GOT3 (cell line): ENCODE results near the gene FRMD4A.
"Not testable (repeated sequence)": the region's sequence is repeated elsewhere in the genome, so short reads cannot be mapped to it uniquely, and the experiment has no call there.

Source experiments
- DNase-seq: peaks from one replicate; lab custom pipeline; 2025; ENCODE audit warnings: mixed read lengths; lab: John Stamatoyannopoulos, UW

Gene FRMD4A

GRCh38 chr10:14240253-14241189, 90.2 kb downstream of the FRMD4A start:
- DNase-seq: no peak

- DNase-seq: not testable (repeated sequence)
These were observed 92.1 kb downstream of the FRMD4A start for GRCh38 chr10:14238659-14239058.

GRCh38 chr10:14236341-14236740, 94.4 kb downstream of the FRMD4A start:
- DNase-seq: no peak

GRCh38 chr10:14235566-14236195, 95.0 kb downstream of the FRMD4A start:
- no peak for DNase-seq

GRCh38 chr10:14233566-14233965, 97.2 kb downstream of the FRMD4A start:
- no peak for DNase-seq

- not testable (repeated sequence) for DNase-seq
These were observed 101.9 kb downstream of the FRMD4A start for GRCh38 chr10:14228798-14229197.

GRCh38 chr10:14225379-14225778, 105.3 kb downstream of the FRMD4A start:
- DNase-seq: no peak

- no peak for DNase-seq
These were observed 110.7 kb downstream of the FRMD4A start for GRCh38 chr10:14220026-14220425.

GRCh38 chr10:14219411-14219810, 111.3 kb downstream of the FRMD4A start:
- no peak for DNase-seq

- DNase-seq: no peak
These were observed 115.1 kb downstream of the FRMD4A start for GRCh38 chr10:14215641-14216040.

- not testable (repeated sequence) for DNase-seq
These were observed 117.0 kb downstream of the FRMD4A start for GRCh38 chr10:14213703-14214102.

- DNase-seq: no peak
These were observed 119.1 kb downstream of the FRMD4A start for GRCh38 chr10:14211610-14212009.

- DNase-seq: no peak
These were observed 122.5 kb downstream of the FRMD4A start for GRCh38 chr10:14208231-14208630.

GRCh38 chr10:14205233-14205632, 125.5 kb downstream of the FRMD4A start:
- no peak for DNase-seq

GRCh38 chr10:14200698-14201544, 129.8 kb downstream of the FRMD4A start:
- no peak for DNase-seq

GRCh38 chr10:14199098-14199497, 131.6 kb downstream of the FRMD4A start:
- DNase-seq: not testable (repeated sequence)

GRCh38 chr10:14198078-14198477, 132.6 kb downstream of the FRMD4A start:
- DNase-seq: no peak

GRCh38 chr10:14196113-14196512, 134.6 kb downstream of the FRMD4A start:
- no peak for DNase-seq

- no peak for DNase-seq
These were observed 135.3 kb downstream of the FRMD4A start for GRCh38 chr10:14195433-14195832.

GRCh38 chr10:14192746-14193145, 138.0 kb downstream of the FRMD4A start:
- no peak for DNase-seq

GRCh38 chr10:14191871-14192270, 138.9 kb downstream of the FRMD4A start:
- DNase-seq: no peak

GRCh38 chr10:14191407-14191806, 139.3 kb downstream of the FRMD4A start:
- DNase-seq: no peak
